Skin of body (tissue), 2 donors: Measurements from ENCODE around the gene DDRGK1. TPM values are rescaled to one million over a fixed set of nuclear protein-coding genes. Genes with fewer than 3 reads are reported as not detected.

Experiments
- DNase-seq: peaks from one replicate; lab custom pipeline; 2025; lab: John Stamatoyannopoulos, UW
- total RNA-seq: library from RNA; depleted of rRNA; stranded (reverse); fragments of >200 nt; gene quantifications from one replicate; pipeline ENCODE4 v1.2.3, GENCODE V29; 2014

Gene DDRGK1
- 22.4 TPM for total RNA-seq

DNA sequence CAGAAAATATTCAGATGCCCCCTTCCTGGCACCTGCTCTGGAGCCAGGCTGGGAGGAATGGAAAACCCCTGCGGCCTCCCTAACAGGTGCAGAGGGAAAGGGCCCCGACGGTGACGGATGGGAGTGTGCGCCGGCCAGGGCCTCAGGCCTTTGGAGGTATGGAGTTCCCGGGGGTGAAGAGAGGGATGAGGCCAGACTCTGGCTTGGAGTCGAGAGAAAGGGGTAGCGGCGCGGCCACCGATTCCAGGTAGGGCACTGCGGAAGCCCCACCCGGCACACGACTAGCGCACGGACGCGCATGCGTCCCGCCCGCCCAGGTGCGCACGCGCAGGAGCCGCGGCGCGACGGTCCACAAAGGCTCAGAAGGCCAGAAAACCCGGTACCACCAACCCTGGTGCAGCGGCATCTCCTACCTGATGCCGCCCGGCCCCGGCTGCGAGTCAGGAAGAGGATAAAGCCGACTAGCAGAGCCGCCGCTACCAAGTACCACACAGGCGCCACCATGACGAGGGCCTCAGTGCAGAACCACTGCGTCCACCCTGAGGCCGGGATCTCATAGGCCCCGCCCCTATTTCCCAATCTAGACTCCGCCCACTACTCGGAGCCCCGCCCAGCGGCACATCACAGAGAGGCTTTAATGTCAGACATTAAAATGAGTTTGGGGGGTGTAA is at the start of gene DDRGK1:
Gene DDRGK1, minus strand, starts transcription at position 559 of the 671 bp plus-strand sequence. Its CDS starts 55 bp downstream, at position 504.
- DNase-seq, result peak; percentile 71

DNA sequence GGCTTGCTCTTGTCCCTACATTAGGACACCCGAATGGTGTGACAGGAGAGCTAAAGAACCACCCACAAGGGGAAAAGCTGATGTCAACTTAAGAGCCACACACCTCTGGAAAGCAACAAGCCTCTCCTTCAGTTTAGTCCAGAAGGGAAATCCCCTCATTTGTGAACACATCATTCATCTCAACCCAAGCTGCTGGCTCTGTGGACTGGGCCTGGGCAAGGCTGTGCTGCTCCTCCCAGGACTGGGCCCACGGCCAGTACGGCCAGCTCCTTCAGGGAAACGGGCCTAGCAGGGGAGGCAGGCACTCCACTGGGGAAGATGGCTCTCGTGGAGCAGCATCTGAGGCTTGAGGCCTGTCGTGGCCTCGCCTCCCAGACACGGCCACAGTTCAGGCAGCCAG is 47.3 kb upstream of the DDRGK1 start:
- DNase-seq, result no peak

DNA sequence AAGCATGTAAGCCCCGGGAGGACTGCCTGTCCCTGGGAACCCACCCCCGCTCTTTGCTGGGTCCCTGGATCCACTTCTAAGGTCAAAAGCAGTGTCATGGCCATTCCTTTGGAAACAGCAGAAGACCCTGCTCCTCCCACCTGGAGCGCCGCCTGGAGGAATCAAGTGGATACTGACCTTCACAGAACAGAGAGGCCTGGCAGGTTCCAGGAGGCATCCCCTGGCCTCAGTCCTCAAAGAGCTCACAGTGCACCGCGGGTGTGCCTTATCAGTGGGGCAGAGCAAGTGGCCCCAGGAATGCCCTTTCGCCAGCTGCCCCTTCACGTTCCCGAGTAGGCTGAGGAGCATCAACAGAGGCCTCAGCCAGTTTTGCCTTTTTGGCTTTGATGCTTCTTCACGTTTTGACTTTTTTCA is 45.6 kb upstream of the DDRGK1 start:
- DNase-seq, result no peak

DNA sequence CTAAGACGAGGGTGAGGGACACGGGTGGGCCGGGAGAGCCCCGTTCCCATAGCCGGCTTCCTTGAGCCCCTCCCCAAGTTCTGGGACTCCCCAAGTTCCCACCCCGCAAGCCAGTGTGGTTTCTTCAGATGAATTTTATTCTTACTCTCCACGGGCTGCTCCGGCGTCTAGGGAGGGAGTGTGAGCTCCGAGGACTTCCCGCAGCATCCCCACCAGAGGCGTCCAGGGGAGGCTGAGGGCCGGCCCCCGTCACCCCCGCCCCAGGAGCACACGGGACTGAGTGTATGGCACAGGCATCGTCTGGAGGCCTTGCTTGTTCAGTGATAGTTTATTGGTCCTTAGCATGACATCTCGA is 44.5 kb upstream of the DDRGK1 start:
- DNase-seq, result no peak

DNA sequence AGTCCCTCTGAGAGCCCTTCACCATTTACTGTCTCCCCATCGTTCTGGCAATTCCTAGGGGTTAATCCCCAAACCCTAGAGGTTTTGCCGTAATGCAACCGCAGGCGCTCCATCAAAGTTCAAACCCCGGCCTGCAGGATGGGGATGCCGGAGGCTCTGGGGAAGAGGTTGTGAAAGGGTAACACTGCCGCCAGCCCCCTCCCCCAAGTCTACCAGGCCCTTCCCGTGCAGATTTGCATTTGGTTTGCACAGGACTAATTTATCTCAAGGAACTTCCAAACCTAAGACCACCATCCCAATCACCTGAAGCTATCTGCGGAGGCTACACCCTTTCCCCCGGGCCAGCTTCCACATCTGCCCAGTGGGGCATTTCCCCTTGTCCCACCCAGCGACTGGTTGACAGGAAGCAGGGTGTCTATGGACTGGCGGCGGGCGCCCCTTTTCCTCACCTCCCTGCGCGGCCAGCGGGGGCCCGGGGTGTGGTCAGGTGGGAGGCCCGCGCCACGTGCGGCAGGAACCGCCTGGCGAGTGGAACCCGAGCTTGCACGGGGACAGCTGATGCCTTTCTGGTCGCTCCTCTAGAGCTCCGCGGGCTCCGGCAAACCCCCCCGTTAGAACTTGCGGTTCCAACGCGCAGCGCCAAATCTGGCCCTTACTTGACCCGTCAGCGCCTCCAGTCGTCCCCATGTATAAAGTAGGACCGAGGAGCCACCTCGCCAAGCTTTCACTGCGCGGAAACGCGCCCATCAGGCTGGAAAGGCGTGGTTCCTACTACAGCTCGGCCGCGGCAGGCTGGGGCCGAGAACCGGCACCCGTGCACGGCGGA is 43.9 kb upstream of the DDRGK1 start:
- DNase-seq, result no peak

DNA sequence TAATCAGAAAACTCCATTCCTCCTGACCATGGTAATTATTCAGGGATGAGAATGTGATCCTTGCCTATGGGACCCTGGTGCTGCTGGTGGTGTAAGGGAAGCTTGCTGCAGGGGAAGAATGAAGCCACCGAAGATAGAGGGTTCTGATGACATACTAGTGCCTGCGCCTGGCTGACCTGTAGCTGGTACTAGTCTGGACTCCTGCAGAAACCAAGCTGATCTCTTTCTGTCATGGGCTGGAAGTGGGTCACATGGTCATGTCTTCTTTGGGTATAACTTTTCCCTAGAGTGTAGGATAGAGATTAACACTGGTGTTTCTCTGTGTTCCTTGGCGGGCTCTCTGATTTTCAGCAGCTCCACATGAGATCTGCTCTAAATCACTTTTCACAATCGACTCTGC is 43.2 kb upstream of the DDRGK1 start:
- DNase-seq, result no peak

DNA sequence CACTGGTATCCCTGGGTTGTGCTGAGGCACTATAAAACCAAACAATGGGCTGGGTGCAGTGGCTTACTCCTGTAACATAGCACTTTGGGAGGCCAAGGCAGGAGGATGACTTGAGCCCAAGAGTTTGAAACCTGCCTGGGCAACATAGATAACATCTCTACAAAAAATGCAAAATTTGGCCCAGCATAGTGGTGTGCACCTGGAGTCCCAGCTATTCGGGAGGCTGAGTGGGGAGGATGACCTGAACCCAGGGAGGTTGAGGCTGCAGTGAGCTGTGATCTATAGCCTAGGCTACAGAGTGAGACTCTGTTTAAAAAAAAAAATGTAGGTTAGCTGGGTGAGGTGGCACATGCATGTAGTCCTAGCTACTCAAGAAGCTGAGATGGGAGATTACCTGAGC is 42.2 kb upstream of the DDRGK1 start:
- DNase-seq, result no peak

DNA sequence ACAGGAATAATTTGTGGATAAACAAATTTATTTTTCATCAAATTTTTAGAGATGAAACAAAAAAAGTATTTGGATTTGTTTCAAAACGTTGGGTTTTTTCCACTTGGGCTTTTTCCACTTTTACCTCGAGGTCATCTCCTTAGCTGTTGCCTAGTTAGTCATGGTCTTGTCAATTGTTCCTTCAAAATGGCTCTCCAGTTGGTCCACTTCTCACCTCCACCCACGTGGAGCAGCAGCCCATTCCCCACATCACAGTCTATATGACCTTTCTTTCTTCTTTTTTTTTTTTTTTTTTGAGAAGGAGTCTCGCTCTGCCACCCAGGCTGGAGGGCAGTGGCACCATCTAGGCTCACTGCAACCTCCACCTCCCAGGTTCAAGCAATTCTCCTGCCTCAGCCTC is 41.2 kb upstream of the DDRGK1 start:
- no peak for DNase-seq

DNA sequence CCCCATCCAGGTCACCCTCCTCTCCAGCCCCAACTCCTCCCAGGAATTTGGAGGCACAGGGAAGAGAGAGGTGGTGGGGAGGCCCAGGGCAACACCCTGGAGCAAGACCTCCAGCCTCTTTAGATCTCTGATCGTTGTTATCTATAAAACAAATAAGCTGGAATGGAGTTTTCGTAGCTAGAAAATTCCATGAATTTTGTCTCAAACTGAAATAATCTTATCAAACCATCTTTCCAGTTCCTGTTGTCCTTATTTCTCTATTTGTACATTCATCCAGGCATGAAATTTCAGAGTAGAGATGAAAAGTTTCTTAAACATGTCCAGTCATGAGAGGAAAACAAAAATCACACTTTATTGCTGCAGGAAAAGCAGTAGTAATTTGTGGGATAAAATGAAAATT is 40.7 kb upstream of the DDRGK1 start:
- no peak for DNase-seq

DNA sequence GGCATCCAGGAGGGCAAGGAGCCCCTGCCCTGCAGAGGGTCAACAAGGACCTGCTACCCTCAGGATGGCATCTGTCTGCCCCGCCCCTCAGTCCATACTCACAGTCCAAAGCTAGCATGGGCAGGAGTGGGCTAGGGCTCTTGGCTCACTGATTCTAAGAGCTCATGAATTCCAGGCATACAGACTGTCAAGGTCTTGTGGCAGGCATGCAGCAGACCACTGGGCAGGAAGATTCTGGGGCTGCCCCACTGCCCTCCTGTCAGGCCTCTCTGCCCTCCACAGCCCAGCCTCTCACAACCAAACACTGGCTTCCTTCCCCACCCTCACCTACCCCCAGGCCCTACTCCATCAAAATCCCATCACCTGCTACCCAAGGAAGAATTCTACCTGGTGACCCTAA is 40.1 kb upstream of the DDRGK1 start:
- no peak for DNase-seq

DNA sequence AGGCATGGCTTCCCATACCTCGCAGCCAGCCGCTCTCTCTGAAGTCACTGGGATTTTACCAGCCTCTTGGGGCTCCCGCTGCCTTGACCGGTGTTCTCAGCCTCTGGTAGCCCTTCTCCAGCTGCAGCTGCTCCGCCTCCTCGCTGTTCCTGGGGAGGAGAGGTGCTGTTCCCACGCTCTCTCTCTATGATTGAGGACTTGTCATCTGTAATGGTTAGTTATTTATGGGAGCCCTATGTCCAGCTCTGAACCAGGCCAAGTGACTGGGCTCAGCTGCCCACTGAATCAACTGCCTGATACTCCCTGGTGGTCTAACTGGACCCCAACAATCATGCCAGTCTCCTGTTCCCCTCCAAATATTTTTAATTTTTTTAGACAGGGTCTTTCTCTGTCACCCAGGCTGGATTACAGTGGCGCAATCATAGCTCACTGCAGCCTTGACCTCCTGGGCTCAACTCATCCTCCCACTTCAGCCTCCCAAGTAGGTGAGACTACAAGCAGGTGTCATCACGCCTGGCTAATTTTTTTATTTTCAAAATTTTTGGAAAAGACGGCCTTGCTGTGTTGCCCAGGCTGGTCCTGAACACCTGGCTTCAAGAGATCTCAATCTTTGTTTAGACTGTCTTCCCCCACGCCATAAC is 39.4 kb upstream of the DDRGK1 start:
- DNase-seq, result no peak

DNA sequence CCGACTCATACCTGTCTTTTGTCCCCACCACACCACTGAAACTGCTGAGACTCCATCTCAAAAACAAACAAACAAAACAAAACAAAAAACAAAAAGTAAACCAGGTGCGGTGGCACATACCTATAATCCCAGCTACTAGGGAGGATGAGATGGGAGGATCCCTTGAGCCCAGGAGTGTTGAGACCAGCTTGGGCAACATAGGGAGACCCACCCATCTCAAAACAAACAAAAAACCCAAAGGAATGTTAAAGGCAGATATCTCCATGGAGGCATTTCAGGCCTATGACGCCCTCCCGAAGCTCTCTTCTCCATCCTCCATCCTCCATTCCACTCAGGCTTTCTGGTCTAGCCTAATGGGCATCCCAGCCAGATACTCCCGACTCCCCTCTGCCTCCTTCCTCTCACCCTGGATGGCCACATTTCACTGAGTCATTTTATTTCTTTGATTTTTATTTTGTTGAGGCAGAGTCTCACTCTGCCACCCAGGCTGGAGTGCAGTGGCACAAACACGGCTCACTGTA is 37.8 kb upstream of the DDRGK1 start:
- DNase-seq, result no peak

DNA sequence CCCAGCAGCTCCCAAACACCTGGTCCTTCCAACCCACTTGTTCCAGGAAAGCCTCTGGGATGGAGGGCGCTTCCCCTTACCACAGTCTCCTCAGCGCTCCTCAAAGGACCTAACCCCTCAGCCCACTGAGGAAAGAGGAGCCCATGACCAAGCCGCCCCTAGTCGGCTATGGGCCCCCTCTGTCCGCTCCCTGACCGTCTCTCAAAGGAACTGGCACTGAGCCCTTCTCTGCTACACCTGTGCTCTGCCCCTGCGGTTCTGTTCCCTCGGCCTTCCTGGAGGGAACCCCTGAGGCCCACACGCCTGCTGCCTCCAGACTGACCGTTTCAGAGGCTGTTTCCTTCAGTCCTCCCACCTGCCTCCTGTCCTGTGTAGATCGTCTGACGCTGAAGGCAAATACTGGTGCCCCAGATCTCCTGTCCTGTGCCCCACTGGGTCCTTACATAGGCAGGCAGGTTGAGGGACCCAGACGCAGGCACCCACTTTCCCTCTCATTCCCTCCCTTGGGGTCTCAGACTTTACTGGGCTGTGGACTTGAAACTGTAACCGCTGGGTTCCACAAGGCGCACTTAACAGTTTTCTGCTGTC is 36.4 kb upstream of the DDRGK1 start:
- DNase-seq, result no peak

DNA sequence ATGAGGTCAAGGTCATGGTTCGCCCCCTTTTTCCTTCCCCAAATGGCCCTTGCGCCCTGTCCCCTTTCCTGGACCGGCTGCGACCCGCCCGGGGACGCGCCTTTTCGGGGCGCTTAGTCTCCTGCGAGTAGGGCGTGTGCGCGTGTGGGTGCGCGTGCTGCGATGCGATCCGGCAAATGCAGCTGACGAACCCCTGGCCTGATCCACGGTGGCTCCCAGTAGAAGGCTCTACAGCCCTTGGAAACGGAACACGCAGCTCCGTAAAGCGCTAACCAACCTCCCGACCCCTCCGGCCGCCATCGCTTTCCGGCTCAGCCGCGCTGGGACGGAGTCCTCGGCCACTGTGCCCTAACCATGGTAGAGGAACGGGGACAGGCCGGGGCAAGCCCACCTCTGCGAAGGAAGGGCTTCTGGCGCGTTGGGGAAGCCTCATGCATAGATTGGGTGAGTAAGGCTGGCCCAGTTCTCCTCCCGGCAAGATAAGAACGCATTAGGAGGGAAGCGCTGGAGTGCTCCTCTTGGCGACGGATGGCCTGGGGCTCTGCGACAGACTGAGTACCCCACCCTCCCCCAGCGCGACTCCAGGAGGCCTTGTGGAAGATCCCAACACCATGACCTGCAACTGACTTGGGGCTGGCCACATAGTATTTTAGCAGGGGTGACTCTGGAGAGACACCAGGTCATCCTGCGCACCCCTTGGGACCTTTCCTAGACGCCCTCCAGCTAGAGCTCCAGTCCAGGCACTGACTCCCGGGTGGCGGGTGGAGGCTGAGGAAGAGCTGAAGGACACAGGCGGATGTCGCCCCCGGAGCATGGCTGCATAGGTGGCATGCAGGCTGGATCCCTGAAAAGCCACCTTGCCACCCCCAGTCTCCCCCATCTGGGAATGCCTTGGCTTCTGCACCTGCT is 35.6 kb upstream of the DDRGK1 start:
- DNase-seq, result no peak

DNA sequence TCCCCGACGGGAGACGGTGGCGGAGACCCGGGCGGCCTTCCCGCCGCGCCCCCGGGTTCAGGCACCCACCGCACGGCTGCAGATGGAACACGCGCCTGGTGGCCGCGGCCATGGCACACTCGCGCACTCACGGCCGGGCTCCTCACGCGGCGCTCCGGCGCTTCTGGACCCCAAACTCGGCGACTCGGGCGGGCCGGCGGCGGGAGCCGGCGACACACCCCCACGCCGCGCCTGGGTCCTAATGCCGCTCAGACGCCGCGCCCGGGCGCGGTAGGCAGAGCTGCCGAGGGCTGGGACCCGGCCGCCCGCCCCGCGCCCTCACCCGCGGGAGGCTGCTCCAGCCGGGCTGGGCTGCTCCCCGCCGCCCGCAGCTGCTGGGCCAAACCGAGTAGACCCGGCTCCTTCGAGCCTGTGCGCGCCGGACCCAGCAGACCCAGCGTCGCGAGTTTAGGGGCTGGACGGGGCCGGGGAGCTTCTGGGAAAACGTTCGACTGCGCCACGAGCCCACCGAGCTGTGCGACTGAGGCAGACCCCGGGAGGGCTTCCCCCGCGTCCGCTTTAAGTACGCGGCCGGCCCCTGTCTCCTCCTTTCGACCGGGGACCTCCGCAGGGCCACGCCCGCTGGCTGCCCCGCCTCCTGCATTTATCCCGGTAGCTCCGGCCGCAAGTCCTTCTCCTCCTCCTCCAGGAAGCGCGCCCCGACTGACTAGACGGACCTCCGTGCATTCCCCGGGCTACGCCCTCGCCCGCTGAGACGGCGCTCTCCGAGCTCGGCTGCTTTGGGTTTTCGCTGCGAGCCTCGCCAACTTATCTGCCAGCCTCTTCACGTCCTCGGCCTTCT is 34.8 kb upstream of the DDRGK1 start, which contains the start of gene SLC4A11:
Gene SLC4A11, minus strand, starts transcription at position 165 of the 841 bp plus-strand sequence. Its CDS starts 53 bp downstream, at position 112.
- no peak for DNase-seq

DNA sequence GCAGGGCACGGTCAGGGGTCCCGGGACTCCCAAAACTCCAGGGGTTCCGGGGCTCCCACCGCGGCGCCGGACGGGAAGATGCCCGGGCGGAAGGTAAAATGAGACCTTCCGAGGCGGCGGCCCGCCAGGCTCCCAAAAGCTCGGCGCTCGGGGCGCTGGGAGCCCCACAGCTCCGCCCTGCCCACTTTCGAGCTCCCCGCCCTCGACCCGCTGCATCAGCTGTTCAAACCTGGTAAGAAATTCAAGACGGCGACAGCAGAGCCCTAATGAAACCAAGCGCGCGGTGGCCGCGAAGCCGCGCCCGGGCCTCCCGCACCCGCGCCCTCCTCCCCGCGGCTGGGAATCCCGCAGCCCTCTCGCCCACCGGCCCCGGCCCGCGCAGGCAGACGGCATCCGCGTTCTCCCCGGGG is 34.1 kb upstream of the DDRGK1 start:
- no peak for DNase-seq

DNA sequence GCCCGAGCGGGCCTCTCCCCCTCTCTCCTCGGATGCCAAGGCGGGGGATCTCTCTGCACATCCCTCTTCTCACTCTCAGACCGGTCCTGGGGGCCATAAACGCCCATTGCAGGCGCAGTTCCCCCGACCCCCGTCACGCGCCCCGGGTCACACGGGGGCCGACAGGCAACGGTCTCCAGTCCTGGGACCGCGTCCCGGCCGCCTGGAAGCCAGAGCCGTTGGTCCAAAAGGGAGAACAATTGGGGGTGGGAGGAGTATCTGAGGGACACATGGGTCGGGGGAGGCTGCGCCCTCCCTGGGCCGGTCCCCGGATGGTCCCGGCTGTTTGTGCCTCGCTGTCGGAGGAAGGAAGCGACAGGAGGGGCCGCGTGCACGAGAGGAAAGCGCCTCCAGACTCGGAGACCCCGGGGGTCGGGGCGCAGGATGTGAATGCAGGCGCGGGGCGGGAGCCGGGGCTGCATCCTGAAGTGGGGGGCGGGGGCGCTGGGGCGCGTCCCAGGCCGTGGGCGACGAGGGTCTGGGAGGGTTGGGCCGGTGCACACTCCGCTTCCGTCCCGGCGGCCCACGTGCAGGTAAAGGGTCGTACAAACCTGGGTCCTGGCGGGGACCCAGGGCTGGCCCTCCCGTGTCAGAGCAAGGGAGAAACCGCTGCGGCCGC is 33.6 kb upstream of the DDRGK1 start:
- no peak for DNase-seq

DNA sequence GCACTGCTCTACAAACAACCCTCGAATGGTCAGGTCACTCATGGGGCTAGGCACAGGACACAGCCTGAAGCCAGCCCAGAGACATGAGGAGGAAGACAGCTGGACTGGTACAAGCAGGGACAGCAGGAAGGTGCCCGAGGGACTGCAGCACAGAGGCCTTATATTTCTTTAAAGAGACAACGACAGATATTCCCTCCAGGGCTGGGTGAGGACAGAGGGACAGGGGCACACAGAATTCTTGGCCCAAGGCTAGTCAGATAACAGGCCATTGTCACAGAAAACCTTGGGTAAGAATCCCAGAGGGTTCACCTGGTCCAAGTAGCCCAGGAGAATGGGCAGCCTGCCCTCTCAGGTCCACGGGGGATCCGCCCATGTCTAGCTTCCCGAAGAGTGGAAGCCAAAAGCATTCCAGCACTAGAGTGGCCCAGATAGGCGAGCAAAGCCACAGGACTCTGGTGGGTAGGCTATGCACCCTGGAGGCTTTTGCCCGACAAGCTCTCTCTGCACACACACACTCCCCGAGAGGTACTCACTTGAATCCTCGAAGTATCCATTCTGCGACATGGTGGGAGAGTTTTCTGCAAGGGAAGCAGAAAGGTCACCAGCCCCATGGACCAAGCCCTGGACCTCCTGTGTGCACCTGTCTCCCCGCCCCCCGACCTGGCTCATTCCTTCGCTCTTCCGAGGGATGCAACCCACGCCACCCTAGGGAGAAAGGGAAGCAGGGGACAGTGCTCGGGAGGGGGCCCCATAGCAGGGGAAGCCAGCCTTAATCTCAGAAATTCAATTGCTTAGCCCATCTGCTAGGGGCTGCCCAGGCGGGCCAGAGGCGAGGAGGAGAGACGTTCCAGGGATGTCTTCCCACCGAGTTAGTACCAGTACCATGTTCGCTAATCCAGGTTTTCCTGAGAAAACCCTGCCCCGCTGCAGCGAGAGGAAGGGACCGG is 32.8 kb upstream of the DDRGK1 start:
- DNase-seq, result no peak
